Naive thymus-derived CD8-positive, alpha-beta T cell (primary cell): ENCODE results near the gene IGFN1. TPM values are rescaled to one million over a fixed set of nuclear protein-coding genes. Genes with fewer than 3 reads are reported as not detected.

ENCODE experiments used
- ATAC-seq, 2 donors: fragments of 150-1000 bp; cut with Tn5 transposase in 1 of 2; sonication (Bioruptor Pico), chemical (Tn5 transposase) in 1 of 2; 1 replicate in 1 of 2; 2 replicates in 1 of 2; pipeline ENCODE4 v1.10.0; 2021; ENCODE audit warnings: mild to moderate bottlenecking in 2 of 2, moderate library complexity in 2 of 2
- POLR2A ChIA-PET: fragments of 350-600 bp; sonication (Branson Sonifier 250); formaldehyde crosslinking; loops from one replicate; lab custom pipeline; 2021; ENCODE audit warnings: antibody characterized with exemption; lab: Charles Lee
- DNase-seq, 10 donors: peaks; one replicate each; pipeline versions ENCODE4 v3.0.0 to v3.0.0-alpha.2; 2020 to 2022
- H3K27ac Mint-ChIP-seq, 10 donors: one replicate each; pipeline ENCODE4 v1.8.0; 2020 to 2022; ENCODE audit warnings: mild to moderate bottlenecking in 10 of 10, mixed read lengths in 10 of 10, moderate library complexity in 4 of 10, inconsistent platforms in 1 of 10
- H3K27me3 Mint-ChIP-seq, 5 donors: one replicate each; pipeline ENCODE4 v1.8.0; 2021 to 2022; ENCODE audit warnings: mixed read lengths in 5 of 5
- H3K36me3 Mint-ChIP-seq, 3 donors: one replicate each; pipeline ENCODE4 v1.8.0; 2020 to 2022; ENCODE audit warnings: mixed read lengths in 3 of 3, mild to moderate bottlenecking in 2 of 3, inconsistent platforms in 1 of 3
- H3K4me1 Mint-ChIP-seq, 4 donors: one replicate each; pipeline ENCODE4 v1.8.0; 2021 to 2022; ENCODE audit warnings: mixed read lengths in 4 of 4
- H3K4me3 Mint-ChIP-seq, 10 donors: one replicate each; pipeline ENCODE4 v1.8.0; 2020 to 2022; ENCODE audit warnings: mild to moderate bottlenecking in 10 of 10, mixed read lengths in 10 of 10, moderate library complexity in 6 of 10, inconsistent platforms in 1 of 10
- H3K9me3 Mint-ChIP-seq, 9 donors: one replicate each; pipeline ENCODE4 v1.8.0; 2020 to 2022; ENCODE audit warnings: mixed read lengths in 9 of 9, mild to moderate bottlenecking in 3 of 9, inconsistent platforms in 1 of 9, moderate library complexity in 1 of 9
- polyA plus RNA-seq, 3 donors: library from polyadenylated mRNA; unstranded; fragments of 300-500 nt; fragmentation: Illumina TruSeq; gene quantifications; one replicate each; pipeline ENCODE4 v1.2.3, GENCODE V29; 2021
- total RNA-seq, 8 experiments: library from RNA in 2 of 8; stranded (reverse) in 2 of 8; gene quantifications; one replicate each; pipeline ENCODE4 v1.2.3 and lab custom pipeline; 2021 to 2026

IGFN1 gene
- total and polyA plus RNA-seq, 5 experiments from 2014 or later: not detected

GRCh38 chr1:201260236-201260590, 69.6 kb downstream of the IGFN1 start:
- Mint-ChIP-seq H3K9me3 (no peaks in the 10 kb centered on the region), H3K27ac (no peak overlapping the region), H3K4me1 (peaks cover 0 to 6% (median 3%) of the 10 kb centered on the region in 4 donors), H3K4me3 (peak overlapping the region in 7 of 10 donors; percentile 20 to 61 (median 51)), H3K36me3 (no peaks in the 10 kb centered on the region), H3K27me3 (peaks cover 6 to 26% (median 16%) of the 10 kb centered on the region in 5 donors)
- ATAC-seq (no peak), DNase-seq (no peak)
- POLR2A ChIA-PET: no interaction called here

GRCh38 chr1:201260648-201261311, 70.2 kb downstream of the IGFN1 start:
- DNase-seq (no peak), ATAC-seq (no peak)
- H3K27me3 Mint-ChIP-seq: peaks cover 6 to 26% (median 16%) of the 10 kb centered on the region in 5 donors
- POLR2A ChIA-PET: no interaction called here
- H3K4me3 Mint-ChIP-seq: peak overlapping the region in 6 of 10 donors; percentile 22 to 61 (median 46)
- no peaks in the 10 kb centered on the region for H3K9me3 Mint-ChIP-seq
- H3K36me3 Mint-ChIP-seq: no peaks in the 10 kb centered on the region
- H3K4me1 Mint-ChIP-seq: peaks cover 0 to 6% (median 3%) of the 10 kb centered on the region in 4 donors
- H3K27ac Mint-ChIP-seq: peak overlapping the region in 1 of 10 donors; percentile 78

GRCh38 chr1:201261771-201262547, 71.3 kb downstream of the IGFN1 start:
- no peak for DNase-seq
- Mint-ChIP-seq H3K4me1 (peaks cover 0 to 6% (median 3%) of the 10 kb centered on the region in 4 donors), H3K27me3 (peaks cover 6 to 26% (median 20%) of the 10 kb centered on the region in 5 donors), H3K36me3 (no peaks in the 10 kb centered on the region), H3K27ac (peak overlapping the region in 1 of 10 donors; percentile 26), H3K9me3 (no peaks in the 10 kb centered on the region), H3K4me3 (no peak overlapping the region)
- no peak for ATAC-seq
- POLR2A ChIA-PET: no interaction called here

- Mint-ChIP-seq H3K27me3 (peaks cover 12 to 33% (median 28%) of the 10 kb centered on the region in 5 donors), H3K27ac (no peak overlapping the region), H3K36me3 (no peaks in the 10 kb centered on the region), H3K4me1 (peaks cover 0 to 6% (median 3%) of the 10 kb centered on the region in 4 donors), H3K9me3 (no peaks in the 10 kb centered on the region), H3K4me3 (no peak overlapping the region)
- no peak for DNase-seq
- no peak for ATAC-seq
- POLR2A ChIA-PET: no interaction called here
These were observed 72.5 kb downstream of the IGFN1 start for GRCh38 chr1:201262963-201263608.

GRCh38 chr1:201264072-201264471, 73.4 kb downstream of the IGFN1 start:
- Mint-ChIP-seq H3K27ac (no peak overlapping the region), H3K4me3 (no peak overlapping the region), H3K36me3 (no peaks in the 10 kb centered on the region), H3K9me3 (no peaks in the 10 kb centered on the region), H3K4me1 (peaks cover 0 to 6% (median 3%) of the 10 kb centered on the region in 4 donors), H3K27me3 (peaks cover 12 to 41% (median 33%) of the 10 kb centered on the region in 5 donors)
- ATAC-seq (no peak), DNase-seq (no peak)
- POLR2A ChIA-PET: no interaction called here

- ATAC-seq (no peak), DNase-seq (no peak)
- Mint-ChIP-seq H3K27me3 (peaks cover 12 to 46% (median 38%) of the 10 kb centered on the region in 5 donors), H3K9me3 (no peaks in the 10 kb centered on the region), H3K36me3 (no peaks in the 10 kb centered on the region), H3K4me3 (no peak overlapping the region), H3K27ac (no peak overlapping the region), H3K4me1 (peaks cover 0 to 6% (median 3%) of the 10 kb centered on the region in 4 donors)
- POLR2A ChIA-PET: no interaction called here
These were observed 73.9 kb downstream of the IGFN1 start for GRCh38 chr1:201264554-201264953.

- H3K27me3 Mint-ChIP-seq: peaks cover 8 to 45% (median 39%) of the 10 kb centered on the region in 5 donors
- DNase-seq (no peak), ATAC-seq (no peak)
- H3K9me3 Mint-ChIP-seq: no peaks in the 10 kb centered on the region
- POLR2A ChIA-PET: no interaction called here
- H3K4me3 Mint-ChIP-seq: no peak overlapping the region
- H3K4me1 Mint-ChIP-seq: peaks cover 0 to under 1% (median 0%) of the 10 kb centered on the region in 4 donors
- H3K36me3 Mint-ChIP-seq: no peaks in the 10 kb centered on the region
- H3K27ac Mint-ChIP-seq: no peak overlapping the region
These were observed 75.1 kb downstream of the IGFN1 start for GRCh38 chr1:201265756-201266155.

GRCh38 chr1:201266276-201266675, 75.7 kb downstream of the IGFN1 start:
- no peak for DNase-seq
- Mint-ChIP-seq H3K4me3 (no peak overlapping the region), H3K9me3 (no peaks in the 10 kb centered on the region), H3K36me3 (no peaks in the 10 kb centered on the region), H3K27me3 (peaks cover 7 to 40% (median 35%) of the 10 kb centered on the region in 5 donors), H3K27ac (peak overlapping the region in 1 of 10 donors; percentile 15), H3K4me1 (no peaks in the 10 kb centered on the region)
- ATAC-seq: no peak
- POLR2A ChIA-PET: no interaction called here

- POLR2A ChIA-PET: no interaction called here
- no peak overlapping the region for H3K27ac Mint-ChIP-seq
- DNase-seq: no peak
- H3K4me1 Mint-ChIP-seq: no peaks in the 10 kb centered on the region
- H3K4me3 Mint-ChIP-seq: no peak overlapping the region
- ATAC-seq: no peak
- peaks cover 7 to 35% (median 30%) of the 10 kb centered on the region in 5 donors for H3K27me3 Mint-ChIP-seq
- no peaks in the 10 kb centered on the region for H3K36me3 Mint-ChIP-seq
- no peaks in the 10 kb centered on the region for H3K9me3 Mint-ChIP-seq
These were observed 76.2 kb downstream of the IGFN1 start for GRCh38 chr1:201266774-201267173.

GRCh38 chr1:201267481-201268229, 77.0 kb downstream of the IGFN1 start:
- no peak for ATAC-seq

GRCh38 chr1:201268604-201269151, 78.1 kb downstream of the IGFN1 start:
- Mint-ChIP-seq H3K9me3 (no peaks in the 10 kb centered on the region), H3K4me1 (no peaks in the 10 kb centered on the region), H3K36me3 (no peaks in the 10 kb centered on the region), H3K4me3 (no peak overlapping the region), H3K27me3 (peaks cover 6 to 32% (median 31%) of the 10 kb centered on the region in 5 donors), H3K27ac (no peak overlapping the region)
- POLR2A ChIA-PET: no interaction called here
- DNase-seq (no peak), ATAC-seq (no peak)

More at GRCh38 chr1:201267481-201268229, 77.0 kb downstream of the IGFN1 start:
- Mint-ChIP-seq H3K36me3 (no peaks in the 10 kb centered on the region), H3K4me3 (peak overlapping the region in 1 of 10 donors; percentile 54), H3K27ac (no peak overlapping the region), H3K27me3 (peaks cover 7 to 34% (median 31%) of the 10 kb centered on the region in 5 donors), H3K9me3 (no peaks in the 10 kb centered on the region), H3K4me1 (no peaks in the 10 kb centered on the region)
- POLR2A ChIA-PET: no interaction called here
- peak in 1 of 10 donors; percentile 5 for DNase-seq

GRCh38 chr1:201269281-201269680, 78.7 kb downstream of the IGFN1 start:
- Mint-ChIP-seq H3K36me3 (no peaks in the 10 kb centered on the region), H3K4me3 (no peak overlapping the region), H3K27ac (no peak overlapping the region), H3K9me3 (no peaks in the 10 kb centered on the region), H3K27me3 (peaks cover 6 to 32% (median 30%) of the 10 kb centered on the region in 5 donors), H3K4me1 (no peaks in the 10 kb centered on the region)
- DNase-seq (no peak), ATAC-seq (no peak)
- POLR2A ChIA-PET: no interaction called here
